GM11168 (cell line): Measurements from ENCODE around the gene BNIP3.
"Not testable (repeated sequence)": the region's sequence is repeated elsewhere in the genome, so short reads cannot be mapped to it uniquely, and the experiment has no call there.

Experiments used
- in situ Hi-C: fragments of 300-500 bp; cut with MboI; formaldehyde crosslinking; loops from one replicate; pipeline ENCODE4 v1.12.0; 2022; ENCODE audit warnings: low sequenced_read_pairs; ENCODE audit not compliant: unreplicated experiment

BNIP3 gene

GRCh38 chr10:131959841-131960240 lies 21.9 kb downstream of the BNIP3 start:
- in situ Hi-C loops = no loop called here

- in situ Hi-C loops = no loop called here
Observed at GRCh38 chr10:131955591-131956340, 26.0 kb downstream of the BNIP3 start.

- in situ Hi-C loops = no loop called here
Observed at GRCh38 chr10:131954356-131954965, 27.3 kb downstream of the BNIP3 start.

DNA sequence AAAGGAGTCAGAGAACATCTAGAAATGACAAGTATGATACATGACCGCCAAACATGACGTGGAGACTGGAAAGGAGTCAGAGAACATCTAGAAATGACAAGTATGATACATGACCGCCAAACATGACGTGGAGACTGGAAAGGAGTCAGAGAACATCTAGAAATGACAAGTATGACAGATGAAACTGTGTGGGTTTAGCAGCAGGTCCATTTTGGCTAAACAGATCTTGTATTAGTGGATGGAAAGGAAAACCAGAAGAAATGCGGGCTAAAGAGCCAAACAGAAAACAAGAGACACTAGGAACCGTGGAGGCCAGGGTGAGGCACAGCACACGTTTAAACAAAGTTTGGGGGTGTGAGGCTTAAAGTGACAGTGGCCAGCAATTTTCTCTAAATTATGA lies 31.8 kb downstream of the BNIP3 start:
- in situ Hi-C loops = not testable (repeated sequence)

DNA sequence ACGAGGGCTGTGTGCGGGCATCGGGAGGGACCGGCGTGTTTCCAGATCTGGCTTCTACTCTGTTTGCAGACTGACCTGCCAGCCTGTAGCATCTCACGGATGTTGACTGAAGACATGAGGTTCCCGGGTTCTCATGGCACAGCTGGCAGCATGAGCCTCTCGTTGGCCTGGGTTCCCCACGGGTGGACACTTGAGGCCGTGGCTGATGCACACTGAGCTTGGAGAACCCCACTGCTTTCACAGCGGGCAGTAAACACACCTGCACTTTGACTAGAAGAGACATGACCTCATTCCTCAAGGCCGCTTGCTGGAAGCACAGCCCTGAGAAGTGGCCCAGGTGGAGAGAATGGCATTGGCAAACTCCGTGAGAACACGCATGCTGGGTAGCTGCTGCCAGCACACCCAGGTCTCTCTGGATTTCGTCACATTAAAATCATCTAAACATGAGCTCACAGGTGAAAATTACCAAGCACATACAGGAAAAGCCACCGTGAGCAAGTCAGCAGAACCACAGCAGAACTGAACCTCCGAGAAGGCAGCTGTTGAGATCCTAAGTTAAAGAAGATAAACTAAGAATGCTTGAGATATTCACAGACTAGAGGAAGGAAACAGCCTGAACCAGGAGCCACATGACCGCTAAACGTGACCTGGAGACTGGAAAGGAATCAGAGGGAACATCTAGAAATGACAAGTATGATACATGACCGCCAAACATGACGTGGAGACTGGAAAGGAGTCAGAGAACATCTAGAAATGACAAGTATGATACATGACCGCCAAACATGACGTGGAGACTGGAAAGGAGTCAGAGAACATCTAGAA lies 32.5 kb downstream of the BNIP3 start:
- in situ Hi-C loops = no loop called here

DNA sequence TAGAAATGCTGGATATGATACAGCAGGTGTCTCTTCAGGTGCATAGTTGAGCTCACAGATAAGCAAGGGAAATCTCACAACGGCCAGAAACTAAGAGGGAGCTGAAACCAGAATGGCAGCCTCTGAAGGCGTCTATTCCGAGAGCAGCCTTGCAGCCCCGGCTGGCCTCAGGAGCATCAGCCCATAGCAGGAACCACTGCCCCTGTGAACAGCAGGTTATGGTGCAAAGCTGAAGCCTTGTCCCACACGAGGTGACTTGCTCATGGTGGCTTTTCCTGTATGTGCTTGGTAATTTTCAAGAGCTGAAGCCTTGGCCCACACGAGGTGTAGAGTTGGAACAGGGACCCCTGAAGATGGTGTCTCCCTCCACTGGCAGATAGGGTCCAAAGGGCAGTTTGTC lies 33.2 kb downstream of the BNIP3 start:
- in situ Hi-C loops = no loop called here

DNA sequence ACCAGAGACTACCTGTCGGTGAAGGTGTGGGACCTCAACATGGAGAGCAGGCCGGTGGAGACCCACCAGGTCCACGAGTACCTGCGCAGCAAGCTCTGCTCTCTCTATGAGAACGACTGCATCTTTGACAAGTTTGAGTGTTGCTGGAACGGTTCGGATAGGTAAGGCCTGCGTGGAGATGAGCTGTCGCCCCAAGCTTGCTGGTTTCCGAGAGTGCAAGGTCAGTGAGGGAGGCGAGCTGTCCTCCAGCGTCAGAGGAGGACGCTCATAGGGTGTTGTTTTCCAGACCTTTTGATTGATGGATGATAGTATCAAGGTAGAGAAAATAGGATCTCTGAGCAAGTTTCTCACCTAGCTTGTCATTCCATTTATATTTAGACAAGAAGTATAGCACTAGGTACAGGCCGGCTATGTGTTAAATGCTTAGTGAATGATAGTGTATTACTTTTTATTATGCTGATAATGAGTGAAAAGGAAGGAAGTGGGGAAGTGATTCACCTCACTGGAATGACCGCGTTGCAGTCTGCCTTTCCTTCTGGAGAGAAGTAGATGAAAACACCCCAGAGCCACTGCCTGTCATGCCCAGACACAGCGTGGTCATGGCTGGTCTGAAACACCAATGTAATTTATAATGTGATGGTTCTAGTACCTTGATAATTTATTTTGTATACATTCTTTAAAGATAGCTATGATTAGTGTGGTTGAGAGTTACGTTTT lies 33.9 kb downstream of the BNIP3 start:
- in situ Hi-C loops = no loop called here

GRCh38 chr10:131946880-131947279 lies 34.8 kb downstream of the BNIP3 start:
- in situ Hi-C loops = no loop called here

DNA sequence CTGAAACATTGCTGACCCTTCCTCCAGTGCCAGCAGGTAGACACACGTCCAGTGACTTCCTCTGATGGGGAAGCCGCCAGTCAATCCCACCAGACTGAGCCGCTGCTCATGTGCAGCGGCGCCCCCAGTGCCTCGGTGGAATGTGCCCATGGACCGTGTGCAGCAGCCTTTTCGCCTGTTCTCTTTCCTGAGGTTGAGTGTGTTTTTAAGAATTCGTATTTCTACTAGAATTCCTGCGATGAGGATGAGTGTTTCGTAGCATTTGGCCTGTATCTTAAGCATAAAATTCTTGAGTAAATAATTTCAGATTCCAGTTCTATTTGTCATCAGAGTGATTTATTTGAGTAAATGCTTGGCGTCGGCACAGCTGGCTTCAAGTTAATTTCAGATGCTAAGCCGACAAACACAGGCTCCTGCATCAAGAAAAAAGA lies 35.4 kb downstream of the BNIP3 start:
- in situ Hi-C loops = no loop called here

- in situ Hi-C loops = no loop called here
Observed at GRCh38 chr10:131944976-131945695, 36.6 kb downstream of the BNIP3 start.

- in situ Hi-C loops = no loop called here
Observed at GRCh38 chr10:131944412-131944811, 37.3 kb downstream of the BNIP3 start.

GRCh38 chr10:131943021-131943814 lies 38.5 kb downstream of the BNIP3 start:
- in situ Hi-C loops = no loop called here

DNA sequence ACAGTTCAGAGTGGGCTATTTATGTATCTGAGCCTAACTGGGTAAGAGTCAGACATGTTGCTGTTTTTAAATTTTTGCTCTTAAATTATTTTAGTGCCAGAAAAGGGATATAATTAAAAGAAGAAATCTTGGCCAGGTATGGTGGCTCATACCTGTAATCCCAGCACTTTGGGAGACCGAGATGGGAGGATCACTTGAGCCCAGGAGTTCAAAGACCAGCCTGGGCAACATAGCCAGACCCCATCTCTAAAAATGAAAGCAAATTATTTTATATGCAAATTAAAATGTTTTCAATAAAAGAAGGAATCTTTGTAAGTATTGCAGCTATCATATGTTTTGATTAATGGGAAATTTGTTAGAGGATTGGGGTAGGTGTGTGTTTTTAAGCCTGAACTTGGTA lies 39.3 kb downstream of the BNIP3 start:
- in situ Hi-C loops = no loop called here

- in situ Hi-C loops = no loop called here
Observed at GRCh38 chr10:131938681-131939080, 43.0 kb downstream of the BNIP3 start.

GRCh38 chr10:131937836-131938235 lies 43.9 kb downstream of the BNIP3 start:
- in situ Hi-C loops = no loop called here

- in situ Hi-C loops = no loop called here
Observed at GRCh38 chr10:131936736-131937135, 45.0 kb downstream of the BNIP3 start.

DNA sequence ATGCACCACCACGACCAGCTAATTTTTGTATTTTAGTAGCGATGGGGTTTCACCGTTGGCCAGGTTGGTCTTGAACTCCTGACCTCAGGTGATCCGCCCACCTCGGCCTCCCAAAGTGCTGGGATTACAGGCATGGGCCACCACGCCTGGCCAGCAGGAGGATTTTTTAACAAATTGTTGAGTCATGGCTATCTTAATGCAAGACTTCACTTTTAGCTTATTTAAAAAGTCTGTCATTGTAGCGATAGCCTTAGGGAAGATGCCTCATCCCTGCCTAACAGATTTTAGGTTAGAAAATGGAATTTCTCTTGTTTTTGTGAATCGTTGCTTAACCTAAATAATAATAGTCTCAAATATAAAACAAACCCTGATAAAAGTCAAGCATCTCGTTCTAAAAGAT lies 45.4 kb downstream of the BNIP3 start:
- in situ Hi-C loops = no loop called here

GRCh38 chr10:131935260-131935659 lies 46.5 kb downstream of the BNIP3 start:
- in situ Hi-C loops = no loop called here

DNA sequence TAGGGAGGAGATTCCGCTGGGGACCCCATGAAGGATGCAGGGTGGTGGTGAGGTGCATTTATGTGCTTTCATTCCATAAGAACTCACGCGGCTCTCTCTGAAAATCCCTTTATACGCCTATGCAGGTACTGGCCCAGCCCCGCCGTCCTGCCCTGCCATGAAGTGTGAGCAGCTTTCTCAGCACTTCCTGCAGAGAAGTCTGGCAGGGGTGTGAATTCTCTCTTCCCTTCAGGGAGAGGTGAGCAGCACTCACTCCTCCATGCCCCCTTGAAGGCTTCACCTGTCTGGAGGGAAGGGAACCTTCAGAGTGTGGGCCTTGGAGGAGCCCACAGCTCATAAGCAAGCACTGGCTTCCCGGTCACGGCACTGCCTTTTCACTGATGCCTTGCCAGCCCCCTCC lies 47.0 kb downstream of the BNIP3 start:
- in situ Hi-C loops = no loop called here
